ENCODE measurements around the gene IL1RAPL1. TPM values are rescaled to one million over a fixed set of nuclear protein-coding genes. Genes with fewer than 3 reads are reported as not detected.

The IL1RAPL1 gene
- total and polyA plus RNA-seq, 2 donors (not counting 3 experiments of a cell fraction or from before 2014, with no cell fraction given), result 0.79 to 1.3 TPM

- Histone ChIP-seq H3K4me2 (ENCODE audit: insufficient read depth, low read length) (no peak overlapping the region), H3K9me3 (replicated peaks; ENCODE audit: control insufficient read depth, insufficient read depth, low read length) (no peaks in the 10 kb centered on the region), H3K4me3 (replicated peaks in 1 of 3; ENCODE audit: insufficient read depth in 1 of 3, low read depth in 1 of 3, low read length in 3 of 3) (no peak overlapping the region), H3K79me2 (ENCODE audit: control insufficient read depth, insufficient read depth, low read length) (no peaks in the 10 kb centered on the region), H2AFZ (ENCODE audit: low read depth, low read length) (no peak overlapping the region), H3K36me3 (ENCODE audit: control insufficient read depth in 2 of 2, extremely low read depth in 1 of 2, insufficient read depth in 2 of 2, low read length in 2 of 2) (no peaks in the 10 kb centered on the region), H3K4me1 (ENCODE audit: control insufficient read depth, extremely low read depth, insufficient read depth, low read length) (no peaks in the 10 kb centered on the region), H3K9me1 (replicated peaks; ENCODE audit: control insufficient read depth, extremely low read depth, insufficient read depth, low read length) (no peaks in the 10 kb centered on the region), H3K27me3 (ENCODE audit: control insufficient read depth in 2 of 2, insufficient read depth in 2 of 2, low read length in 2 of 2) (no peaks in the 10 kb centered on the region), H3K9ac (replicated peaks; ENCODE audit: extremely low read depth, insufficient read depth, low read length) (no peak overlapping the region), H3K27ac (ENCODE audit: insufficient read depth, low read depth, low read length) (no peak overlapping the region), H4K20me1 (replicated peaks; ENCODE audit: control insufficient read depth, extremely low read depth, insufficient read depth, low read length) (no peaks in the 10 kb centered on the region)
- intact Hi-C loops (cut with micrococcal nuclease) (no loop called here), dilution Hi-C loops (cut with MboI; ENCODE audit: extremely low pct_ligation_motif_present, low sequenced_read_pairs) (no loop called here)
- CTCF ChIA-PET, result interaction anchor here (1.4 kb wide), 1 partner anchor 10 kb away, joined by 4 read pairs; no protein-coding TSS in a partner anchor
- BruUV-seq (replicated peaks), result no TSS peak
- no peak for DNase-seq (ENCODE audit: low read depth, low spot score)
- no peak for TF ChIP-seq POLR2A (IDR thresholded peaks at IDR 0.05; ENCODE audit: low read depth, low read length)
- no peak for TF ChIP-seq POLR2AphosphoS5 (IDR thresholded peaks at IDR 0.05; ENCODE audit: insufficient read depth, low read depth, low read length)
- no peak for TF ChIP-seq MYC (IDR thresholded peaks at IDR 0.05; ENCODE audit: low read depth, low read length)
- no peak for TF ChIP-seq JUN (IDR thresholded peaks at IDR 0.05; ENCODE audit: borderline replicate concordance, insufficient read depth, insufficient read length, low read depth)
- TF ChIP-seq EZH2 (IDR thresholded peaks at IDR 0.05; ENCODE audit: borderline replicate concordance, low read depth, low read length, severe bottlenecking), result no peak
- no peak for TF ChIP-seq GATA2 (IDR thresholded peaks at IDR 0.05; ENCODE audit: insufficient read depth, insufficient read length, low read depth, low read length)
- TF ChIP-seq CTCF (IDR thresholded peaks at IDR 0.05; ENCODE audit: extremely low read depth in 1 of 2, insufficient read depth in 1 of 2, low read depth in 1 of 2, low read length in 2 of 2), result no peak
- no peak for FAIRE-seq
- POLR2A ChIA-PET, result no interaction called here
These were observed 761.0 kb downstream of the IL1RAPL1 start for GRCh38 chrX:29348288-29348687.

Data from endothelial cell of umbilical vein (primary cell).